SW 1271 (cell line): Measurements from ENCODE around the gene SPRED1.
A peak's percentile ranks its signal among the peaks of the same experiment; 100 is the strongest.

Experiments
- DNase-seq, 2 experiments: peaks; one replicate each; lab custom pipeline; 2025; lab: John Stamatoyannopoulos, UW

Gene SPRED1

DNA sequence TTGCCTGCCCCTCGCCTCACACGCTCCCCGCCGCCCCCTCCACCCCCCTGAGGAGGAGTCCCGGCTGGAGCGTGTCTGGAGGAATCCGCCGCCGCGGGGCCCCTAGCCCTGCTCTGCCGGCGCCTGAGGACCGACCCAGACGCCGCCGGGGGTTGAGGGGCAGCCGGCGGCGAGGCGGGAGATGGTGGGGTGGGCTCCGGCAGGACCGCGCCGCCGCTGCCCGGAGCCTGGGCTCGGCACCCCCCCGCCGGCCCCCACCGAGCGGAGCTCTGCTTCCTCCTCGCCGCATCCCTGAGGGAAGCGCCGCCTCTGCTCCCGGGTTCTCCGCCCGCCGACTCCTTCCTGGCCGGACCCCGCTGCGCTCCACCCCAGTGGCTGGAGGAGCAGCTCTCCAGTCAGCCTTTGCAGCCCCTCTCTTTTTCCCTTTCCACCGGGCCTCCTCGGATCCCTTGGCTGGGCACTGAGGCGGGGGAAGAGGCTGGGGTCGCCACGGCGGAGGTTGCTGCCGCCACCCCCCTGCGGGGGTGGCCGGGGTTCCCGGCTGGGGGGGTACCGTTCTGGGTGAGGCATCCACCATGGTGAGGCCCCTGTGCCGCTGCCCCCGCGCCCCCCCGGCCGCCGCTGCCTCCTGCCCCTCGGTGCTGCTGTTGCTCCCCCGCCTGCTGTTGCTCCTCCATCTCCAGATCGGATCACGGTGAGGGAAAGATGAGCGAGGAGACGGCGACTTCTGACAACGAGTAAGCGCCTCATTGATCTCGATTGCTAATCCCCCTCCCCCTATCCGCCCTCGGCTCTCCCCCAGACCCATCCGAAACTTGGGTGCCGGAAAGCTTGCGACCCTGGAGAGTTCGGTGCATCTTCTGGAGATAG lies at the start of gene SPRED1:
TSS of gene SPRED1 (plus strand) at position 356 of the 870 bp plus-strand sequence. CDS start at position 706, 350 bp downstream.
- DNase-seq: no peak

DNA sequence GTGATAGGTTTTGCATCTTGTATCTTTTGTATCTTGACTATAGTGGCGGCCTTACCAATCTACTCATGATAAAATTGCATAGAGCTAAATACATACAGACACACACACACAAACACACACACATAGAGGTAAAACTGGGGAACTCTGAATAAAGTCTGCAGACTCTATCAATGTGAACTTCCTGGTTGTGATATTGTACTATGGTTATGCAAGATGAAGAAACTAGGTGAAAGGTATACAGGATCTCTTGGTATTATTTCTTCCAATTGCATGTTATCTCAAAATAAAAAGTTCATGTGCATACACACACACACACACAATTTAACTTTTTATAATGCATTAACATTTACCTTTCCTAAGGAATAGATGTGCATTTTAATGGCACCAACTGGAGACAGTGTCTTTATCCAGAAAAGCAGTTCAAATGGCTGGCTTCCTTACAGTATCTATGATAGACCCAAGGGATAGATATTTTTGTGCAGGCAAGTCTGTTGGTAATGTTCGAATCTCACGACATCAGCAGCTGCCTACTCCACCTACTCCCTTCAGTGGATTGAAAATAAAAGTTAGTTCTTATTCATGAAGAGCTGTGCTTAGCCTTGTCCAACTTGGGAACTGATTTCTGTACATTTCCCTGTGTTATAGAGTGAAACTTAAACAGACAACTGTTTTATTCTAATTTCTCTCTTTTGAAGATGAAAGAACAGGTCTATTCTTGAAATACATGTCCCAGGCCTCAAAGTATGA lies 46.9 kb upstream of the SPRED1 start:
- no peak for DNase-seq

DNA sequence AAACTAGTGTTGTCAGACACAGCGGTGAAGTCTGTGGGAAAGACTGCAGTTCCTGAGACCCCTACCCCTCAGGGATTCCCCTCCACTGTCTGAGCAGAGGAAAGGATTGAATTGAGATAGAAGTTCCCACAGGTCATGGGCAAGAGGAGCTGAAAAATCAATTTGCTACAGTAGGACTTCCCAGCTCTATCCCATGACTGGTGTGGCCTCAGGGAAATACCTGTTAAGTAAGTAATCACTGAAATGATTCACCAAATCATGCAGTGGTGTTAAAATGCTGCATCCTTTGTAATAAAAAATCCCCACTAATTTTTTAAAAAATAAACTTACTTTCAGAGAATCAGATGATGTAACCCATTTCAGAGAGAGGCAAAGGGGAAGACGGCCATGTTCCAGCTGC lies 45.0 kb upstream of the SPRED1 start:
- DNase-seq: no peak

DNA sequence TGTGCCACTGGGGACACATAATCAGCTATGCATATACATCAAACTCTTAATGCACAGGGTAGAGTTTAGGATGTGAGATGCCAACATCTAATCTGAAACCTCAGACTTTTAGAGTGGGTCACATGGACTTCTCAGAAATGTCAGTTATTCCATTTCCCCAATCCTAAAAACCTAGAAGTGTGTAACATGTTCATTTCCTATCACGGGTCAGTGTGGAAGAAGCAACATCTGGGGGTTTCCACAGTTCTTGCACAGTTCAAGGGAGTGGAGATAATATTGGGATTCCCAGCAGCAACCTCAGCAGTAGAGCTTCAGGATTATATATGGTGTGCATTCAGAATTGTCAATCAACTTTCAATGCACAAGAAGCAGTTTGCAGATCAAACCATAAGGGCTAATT lies 44.4 kb upstream of the SPRED1 start:
- no peak for DNase-seq

DNA sequence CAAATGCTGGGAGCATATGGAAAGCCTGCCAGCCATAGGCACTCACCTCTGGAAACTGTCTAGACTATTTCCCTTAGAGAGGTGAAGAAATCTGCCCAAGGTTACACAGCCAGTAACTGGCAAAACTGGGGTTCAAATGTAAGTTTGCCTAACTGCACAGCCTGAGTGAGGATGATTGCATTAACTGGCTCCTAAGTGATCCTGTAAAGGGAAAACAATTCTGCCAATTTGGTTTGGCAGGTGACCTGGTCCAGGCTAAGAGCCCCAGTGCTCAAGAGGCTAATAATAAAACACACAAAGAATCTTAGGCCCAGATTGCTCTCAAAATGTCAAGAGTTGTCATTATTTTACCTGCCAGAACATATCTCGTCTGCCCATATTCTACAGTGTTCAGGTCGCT lies 43.9 kb upstream of the SPRED1 start:
- DNase-seq: no peak

DNA sequence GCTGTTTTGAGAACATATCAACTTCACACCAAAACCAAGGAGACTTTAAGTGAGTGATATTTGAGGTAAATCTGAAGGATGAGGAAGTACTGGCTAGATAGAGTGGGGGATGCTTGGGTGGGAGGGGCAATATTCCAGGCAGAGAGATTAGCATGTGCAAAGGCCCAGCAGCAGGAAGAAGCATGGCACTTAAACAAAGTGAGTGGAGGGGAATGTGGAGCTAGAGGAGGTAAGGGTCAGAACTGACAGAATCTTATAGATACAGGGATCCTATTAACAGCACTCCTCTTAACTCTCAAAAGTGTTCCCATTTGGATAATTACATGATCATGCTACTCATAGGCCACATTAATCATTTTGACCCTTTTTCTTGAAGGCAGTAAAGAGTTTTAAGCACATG lies 41.4 kb upstream of the SPRED1 start:
- no peak for DNase-seq

DNA sequence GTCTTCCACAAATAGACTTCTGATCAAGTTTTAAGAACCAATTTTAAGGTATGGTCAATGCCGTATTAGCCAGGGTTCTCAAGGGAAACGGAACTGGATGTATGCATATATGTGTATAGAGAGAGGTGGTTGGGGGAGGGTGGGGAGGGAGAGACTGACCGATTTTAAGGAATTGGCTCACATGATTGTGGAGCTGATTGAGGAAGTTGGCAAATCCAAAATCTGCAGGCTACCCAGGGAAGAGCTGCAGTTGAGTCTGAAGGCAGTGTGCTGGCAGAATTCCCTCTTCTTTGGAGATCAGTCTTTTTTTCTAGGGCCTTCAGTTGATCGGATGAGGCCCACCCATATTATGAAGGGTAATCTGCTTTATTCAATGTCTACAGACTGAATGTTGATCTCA lies 40.8 kb upstream of the SPRED1 start:
- DNase-seq: no peak

DNA sequence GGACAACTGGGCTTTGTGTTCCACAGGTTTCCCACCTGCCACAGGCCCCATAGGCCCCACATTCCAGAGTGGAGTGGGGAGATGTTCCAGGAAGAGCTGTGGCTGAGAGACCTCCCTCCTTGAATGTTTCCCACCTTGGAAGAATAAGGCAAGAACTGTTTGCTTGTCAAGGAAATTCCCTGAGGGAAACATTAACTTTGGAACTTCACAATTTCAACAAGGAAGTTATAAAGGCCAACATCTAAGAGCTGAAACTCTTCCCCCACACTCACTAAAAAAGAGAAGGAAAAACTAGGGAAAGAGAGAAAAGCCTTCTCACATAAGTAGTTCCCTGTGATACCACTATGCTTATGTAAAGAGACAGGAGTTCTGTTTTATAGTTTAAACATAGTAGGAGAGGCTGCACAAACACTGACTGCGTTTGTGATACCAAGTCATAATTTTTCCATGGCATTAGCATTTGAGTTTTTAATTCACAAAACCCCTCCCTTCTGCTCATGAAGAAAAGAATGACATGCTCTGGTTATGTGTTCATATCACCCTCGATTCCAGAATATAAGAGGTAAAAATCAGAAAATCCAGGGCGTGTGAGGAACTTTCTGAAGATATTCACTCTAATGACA lies 39.8 kb upstream of the SPRED1 start:
- no peak for DNase-seq

DNA sequence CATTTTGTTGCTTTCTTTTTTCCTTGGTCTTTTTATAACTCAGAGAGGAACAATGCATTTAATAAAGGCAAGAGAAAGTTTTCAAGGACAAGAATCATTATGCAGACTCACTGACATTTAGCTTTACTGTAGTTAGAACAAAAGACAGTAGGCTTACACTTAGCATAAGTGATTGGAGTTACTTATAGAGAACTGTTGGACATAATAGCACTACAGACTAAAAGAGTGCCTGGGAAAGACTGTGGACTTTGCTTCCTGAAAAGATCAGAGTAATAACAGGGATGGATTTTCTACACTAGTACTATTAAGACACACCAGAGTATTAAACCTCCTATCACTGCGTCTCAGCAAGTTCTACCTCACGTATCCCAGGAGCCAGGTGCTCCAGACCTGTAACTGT lies 39.3 kb upstream of the SPRED1 start:
- DNase-seq: no peak

DNA sequence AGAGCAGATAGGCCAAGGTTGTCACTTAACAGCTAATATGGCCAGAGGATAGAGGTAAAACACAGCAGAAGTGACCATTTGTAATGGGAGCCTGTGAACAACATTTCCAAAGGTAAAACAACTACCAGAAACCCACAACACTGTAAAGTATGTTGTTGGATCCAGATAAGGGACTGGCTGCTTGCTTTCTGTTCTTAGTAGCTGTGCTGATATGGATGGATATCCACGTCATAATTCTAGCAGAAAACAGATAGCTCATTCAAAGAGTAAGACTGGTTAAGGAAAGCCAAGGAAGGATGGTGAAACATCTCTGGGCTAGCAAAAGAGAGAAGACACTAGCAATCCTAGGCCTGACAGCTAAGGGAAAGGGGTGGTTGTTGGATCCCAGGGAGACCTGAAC lies 36.9 kb upstream of the SPRED1 start:
- DNase-seq: no peak

DNA sequence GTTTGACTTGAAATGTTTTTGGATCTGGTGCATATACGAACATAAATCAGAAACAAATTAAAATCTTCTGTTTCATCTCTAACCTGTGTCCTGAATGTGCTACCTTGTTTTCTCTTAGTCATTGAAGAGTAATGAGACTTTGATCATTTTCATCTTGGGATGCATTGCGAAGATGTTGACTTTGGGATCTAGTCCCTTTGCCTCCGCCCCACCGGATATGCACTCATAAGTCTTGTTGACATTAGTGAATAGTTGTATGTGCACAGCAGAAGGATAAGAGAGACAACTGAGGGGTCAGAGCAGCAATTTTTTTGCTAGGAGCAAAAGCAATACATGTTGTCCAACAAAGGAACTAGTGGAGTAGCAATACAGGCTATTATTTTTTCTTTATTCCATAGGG lies 35.9 kb upstream of the SPRED1 start:
- DNase-seq: no peak

DNA sequence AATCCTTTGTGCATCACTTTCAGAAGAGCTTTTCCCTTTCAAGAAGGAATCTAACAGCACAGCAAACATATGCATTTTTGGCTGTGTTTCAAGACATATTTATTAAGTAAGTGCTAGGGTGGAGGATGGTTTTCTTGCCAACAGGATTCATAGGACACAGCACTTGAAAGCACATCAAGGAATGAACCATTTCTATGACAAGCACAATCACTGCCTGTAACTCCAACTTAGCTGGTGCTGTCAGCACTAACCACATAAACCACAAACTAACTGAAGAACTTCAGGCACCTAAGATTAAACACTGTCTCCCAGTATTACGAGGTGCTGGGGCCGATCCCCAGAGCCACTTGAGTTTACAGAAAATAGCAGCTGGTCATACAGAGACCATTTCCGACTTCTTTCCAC lies 35.4 kb upstream of the SPRED1 start:
- DNase-seq: no peak

DNA sequence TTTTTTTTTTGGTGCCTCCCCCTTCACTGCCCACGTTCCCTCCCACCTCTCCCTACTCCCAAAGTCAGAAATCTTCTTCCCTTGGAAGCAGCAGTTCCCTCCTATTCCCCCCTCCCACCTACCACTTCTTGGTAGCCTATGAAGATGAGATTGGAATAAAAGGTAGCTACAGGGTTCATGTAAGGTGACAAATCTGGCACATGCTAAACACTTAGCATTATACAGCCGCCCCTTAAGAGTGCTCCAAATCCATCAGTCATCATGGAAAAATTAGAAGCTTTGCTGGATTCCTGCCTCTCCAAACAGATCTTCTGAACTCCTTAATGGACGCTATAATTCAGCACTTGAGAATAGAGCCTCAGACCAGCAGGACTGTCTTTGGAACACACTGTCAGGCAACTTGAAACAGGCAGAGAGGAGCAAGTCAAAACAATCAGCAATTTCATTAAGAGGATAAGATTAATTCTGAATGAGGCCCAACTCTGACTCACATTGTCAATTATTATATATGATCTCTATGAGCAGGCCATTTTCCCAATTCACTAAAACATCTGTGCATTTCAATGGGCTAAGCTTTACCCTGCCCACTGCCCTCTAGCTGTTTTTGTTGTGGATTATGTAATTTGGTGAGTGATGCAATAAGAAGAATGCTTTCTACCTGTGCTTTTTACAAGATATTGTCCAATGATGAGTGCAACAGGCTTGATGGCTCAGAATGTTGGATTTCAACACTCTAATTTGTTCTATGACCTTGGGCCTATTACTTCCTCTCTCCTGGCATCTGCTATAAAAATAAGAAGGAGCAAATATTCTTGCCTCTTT lies 34.6 kb upstream of the SPRED1 start:
- DNase-seq: no peak

DNA sequence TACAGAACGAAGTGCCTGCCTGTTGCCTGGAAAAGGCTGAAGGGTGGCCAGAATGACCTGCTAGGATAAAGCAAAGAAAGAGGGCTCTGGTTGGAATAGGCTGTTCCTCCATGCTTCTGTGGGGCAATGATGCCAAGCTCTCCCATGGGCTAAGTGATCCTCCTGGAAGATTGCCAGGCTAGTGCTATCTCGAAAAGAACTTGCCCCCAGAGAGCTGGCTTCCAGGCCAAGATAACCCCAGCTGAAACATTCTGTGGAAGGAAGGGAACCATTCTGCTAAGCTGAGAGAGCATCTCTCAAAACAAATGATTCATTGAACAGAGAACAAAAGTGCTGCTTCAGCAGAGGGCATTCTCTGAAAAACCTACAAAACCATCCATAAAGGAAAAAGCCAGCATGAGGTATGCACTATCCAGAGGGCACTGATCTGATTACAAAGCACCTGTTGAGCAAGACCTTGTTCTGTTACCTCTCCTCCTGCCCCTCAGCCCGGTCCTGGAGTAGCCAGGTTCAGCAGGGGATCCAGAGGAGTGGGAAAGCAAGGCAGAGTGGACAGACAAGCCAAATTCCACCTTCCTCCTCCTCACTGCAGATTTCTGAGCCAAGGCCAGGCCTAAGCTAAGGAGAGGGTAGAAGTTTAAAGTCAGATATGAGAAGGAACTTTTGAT lies 31.9 kb upstream of the SPRED1 start:
- DNase-seq: no peak

DNA sequence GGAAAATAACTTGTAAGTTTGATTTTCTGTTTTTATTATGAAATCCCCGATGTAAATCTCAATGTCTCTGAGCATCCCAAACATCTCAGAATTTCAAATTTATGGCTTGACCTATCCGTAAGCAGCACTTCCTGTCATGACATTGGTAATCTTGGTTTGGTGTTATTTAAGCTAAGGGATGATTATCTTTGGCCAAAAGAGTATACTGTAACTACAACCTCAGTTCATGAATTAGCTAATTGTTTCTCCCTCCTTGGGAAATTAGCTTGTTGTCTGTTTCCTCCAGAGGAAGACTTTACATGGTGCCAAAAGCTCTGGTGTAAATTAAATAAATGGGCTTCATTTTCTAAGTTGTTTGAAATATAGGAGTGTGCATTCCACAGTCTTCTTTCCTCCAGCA lies 28.1 kb upstream of the SPRED1 start:
- no peak for DNase-seq

DNA sequence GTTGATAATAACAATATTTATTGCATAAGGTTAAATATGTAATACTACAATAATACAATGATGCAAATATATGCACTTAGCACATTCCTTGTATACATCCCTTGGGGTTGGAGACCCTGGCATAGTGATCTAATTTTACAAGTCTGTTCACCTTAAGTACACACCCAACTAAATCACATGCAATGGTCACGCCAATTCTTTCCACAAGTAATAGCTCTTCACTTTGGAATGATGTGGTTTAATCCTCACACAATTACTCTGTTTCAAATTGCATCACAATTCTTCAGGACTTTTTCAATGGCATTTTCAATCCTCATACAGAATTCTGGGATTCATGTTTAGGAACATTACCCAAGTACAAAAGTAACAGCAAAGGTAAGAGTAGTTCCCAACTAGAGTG lies 27.3 kb upstream of the SPRED1 start:
- no peak for DNase-seq

DNA sequence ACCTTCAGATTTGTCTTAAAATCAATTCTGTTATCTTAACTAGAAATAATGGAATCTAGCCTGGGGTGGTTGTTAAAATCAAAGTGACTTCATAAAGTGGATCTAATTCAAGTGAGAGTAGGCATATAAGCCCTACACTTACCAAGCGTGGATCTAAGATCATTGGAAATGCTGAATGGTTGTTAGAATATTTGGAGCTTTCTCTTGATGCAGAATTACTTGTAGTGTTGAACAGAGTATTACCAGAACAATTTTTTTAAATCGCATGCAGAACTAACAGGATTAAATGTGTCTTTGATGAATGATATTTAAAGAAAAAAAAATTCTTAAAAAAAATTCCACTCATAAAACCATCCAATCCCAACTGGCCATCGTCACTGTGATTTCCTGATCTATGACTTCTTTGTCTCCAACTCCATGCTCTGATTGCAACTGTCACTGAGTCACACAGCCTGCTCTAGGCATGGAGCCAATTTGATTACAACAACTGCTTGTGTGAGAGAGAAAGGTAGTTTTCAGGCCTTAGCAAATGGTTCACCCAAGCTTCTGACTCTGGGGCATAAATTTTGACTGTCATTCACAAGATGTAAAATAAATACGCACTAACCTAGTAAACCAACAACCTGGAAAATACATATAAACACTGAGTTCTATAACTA lies 25.9 kb upstream of the SPRED1 start:
- peak in 1 of 2 experiments; percentile 37 for DNase-seq

DNA sequence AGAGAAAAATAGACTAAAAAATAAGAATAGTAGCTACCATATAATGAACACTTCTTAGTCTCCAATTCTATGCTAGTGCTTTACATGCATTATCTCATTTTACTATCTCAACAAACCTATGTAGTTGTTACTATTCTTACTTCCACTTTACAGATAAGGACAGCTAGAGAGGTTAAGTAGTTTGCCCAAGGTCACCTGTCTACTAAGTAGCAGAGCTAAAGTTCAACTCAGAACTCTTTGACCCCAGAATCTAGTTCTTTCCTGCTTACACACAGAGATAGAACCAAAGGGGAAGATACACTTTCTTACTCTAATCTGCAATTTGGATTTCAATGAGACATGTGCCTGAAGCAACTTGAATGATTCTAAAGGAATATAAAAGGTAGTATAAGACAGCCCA lies 24.7 kb upstream of the SPRED1 start:
- no peak for DNase-seq

DNA sequence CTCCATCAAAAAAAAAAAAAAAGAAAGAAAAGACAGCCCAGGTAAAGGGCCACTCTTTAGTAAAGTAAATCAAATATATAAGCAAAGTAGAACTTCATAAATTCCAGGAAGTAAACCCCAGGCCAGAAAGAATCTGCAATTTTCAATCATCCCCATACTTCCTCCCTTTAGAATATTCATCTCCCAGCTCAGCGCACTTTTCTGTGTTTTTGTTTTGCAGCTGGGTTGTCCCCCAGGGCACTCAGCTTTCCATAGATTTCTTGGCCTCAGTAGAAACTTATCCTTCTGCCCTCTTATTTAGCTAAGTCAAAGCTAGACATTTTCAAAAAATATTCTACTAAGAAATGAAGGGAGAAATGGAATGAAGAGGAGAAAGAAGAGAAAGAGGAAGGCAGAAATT lies 24.0 kb upstream of the SPRED1 start:
- DNase-seq: no peak

DNA sequence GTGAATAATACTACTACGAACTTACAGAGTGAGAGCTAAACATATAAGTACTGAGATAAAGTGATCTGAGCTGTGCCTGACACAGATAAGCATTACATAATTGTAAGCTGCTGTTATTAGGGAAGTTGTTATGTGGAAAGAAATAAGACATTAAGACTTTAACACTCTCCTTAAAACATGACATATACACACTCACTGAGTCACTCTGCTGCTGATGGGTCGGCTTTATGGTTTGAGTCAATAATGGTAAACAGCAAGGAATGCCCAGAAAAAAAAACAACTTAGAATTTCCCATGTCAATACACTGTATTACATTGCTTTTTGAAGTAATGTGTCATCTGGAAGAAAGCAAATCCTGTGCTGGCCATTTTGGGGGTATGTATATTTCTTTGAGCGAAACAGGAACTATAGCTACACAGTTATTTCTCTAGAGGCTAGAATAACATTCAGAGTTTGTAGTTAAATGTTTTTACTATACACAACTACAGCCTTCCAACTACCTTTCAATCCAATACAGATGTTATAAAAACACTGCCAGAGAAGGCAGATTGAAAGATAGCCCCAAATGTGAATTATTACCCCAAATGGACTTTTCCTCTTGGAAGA lies 22.8 kb upstream of the SPRED1 start:
- DNase-seq: no peak

DNA sequence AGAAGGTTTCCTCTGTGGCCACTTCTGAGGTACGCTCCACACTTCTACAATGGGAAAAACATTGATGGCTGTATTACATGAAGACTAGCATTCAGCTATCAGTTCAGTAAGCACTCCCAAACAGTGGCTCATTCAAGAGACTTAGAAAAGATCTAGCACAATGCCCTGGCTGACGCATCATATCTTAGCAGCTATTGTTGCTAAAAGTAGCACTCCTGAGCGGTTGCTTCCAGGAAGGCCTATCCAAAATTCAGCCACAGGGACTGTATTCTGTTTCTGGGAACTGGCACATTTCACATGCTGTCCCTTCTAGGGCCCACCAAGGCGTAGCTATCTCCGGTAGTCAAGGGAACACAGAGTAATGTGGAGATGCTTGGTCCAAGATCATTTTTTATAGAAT lies 21.2 kb upstream of the SPRED1 start:
- no peak for DNase-seq
